Fibroblast of pulmonary artery (primary cell): Measurements from ENCODE around the gene PRDX6.
"Not testable (repeated sequence)": the region's sequence is repeated elsewhere in the genome, so short reads cannot be mapped to it uniquely, and the experiment has no call there.

Source experiments
- DNase-seq: peaks from one replicate; pipeline ENCODE4 v3.0.0-alpha.2; 2010; ENCODE audit warnings: low read depth
- H3K4me3 ChIP-seq: replicated peaks from 2 replicates; pipeline ENCODE4 v1.5.1; 2011; ENCODE audit warnings: low read depth, mild to moderate bottlenecking, control low read depth, low read length, moderate library complexity
- TF ChIP-seq, protein P1 (sequence below): IDR thresholded peaks from 2 replicates; pipeline ENCODE4 v1.5.1; 2011; ENCODE audit warnings: mild to moderate bottlenecking, control low read depth, low read length, inconsistent platforms; ENCODE audit errors: missing control alignments

Gene PRDX6

DNA sequence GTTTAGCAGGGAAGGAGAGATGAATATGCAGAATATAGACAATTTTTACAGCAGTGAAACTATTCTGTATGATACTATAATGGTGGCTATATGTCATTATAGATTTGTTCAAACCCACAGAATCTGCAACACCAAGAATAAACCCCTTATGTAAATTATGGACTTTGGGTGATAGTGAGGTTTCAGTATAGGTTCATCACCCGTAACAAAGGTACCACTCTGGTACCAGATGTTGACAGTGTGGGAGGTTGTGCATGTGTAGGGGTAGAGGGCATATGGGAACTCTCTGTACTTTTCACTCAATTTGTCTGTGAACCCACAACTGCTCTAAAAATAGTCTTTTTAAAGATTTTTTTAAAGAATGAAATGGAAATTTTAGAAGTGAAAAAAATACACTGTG, 29.9 kb upstream of the PRDX6 start:
- DNase-seq = no peak
- H3K4me3 ChIP-seq = no peak overlapping the region
- TF ChIP-seq, protein P1, sequence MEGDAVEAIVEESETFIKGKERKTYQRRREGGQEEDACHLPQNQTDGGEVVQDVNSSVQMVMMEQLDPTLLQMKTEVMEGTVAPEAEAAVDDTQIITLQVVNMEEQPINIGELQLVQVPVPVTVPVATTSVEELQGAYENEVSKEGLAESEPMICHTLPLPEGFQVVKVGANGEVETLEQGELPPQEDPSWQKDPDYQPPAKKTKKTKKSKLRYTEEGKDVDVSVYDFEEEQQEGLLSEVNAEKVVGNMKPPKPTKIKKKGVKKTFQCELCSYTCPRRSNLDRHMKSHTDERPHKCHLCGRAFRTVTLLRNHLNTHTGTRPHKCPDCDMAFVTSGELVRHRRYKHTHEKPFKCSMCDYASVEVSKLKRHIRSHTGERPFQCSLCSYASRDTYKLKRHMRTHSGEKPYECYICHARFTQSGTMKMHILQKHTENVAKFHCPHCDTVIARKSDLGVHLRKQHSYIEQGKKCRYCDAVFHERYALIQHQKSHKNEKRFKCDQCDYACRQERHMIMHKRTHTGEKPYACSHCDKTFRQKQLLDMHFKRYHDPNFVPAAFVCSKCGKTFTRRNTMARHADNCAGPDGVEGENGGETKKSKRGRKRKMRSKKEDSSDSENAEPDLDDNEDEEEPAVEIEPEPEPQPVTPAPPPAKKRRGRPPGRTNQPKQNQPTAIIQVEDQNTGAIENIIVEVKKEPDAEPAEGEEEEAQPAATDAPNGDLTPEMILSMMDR = no peak

DNA sequence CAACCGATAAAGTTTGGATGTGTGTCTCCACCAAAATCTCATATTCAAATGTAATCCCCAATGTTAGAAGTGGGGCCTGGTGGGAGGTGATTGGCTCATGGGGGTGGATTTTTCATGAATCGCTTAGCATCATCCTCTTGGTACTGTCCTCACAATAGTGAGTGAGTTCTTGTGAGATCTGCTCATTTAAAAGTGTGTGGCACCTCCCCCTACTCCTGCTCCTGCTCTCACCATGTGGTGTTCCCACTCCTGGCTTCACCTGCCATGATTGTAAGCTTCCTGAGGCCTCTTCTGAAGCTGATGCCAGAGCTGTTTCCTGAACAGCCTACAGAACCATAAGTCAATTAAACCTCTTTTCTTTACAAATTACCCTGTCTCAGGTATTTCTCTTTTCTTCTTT, 28.2 kb upstream of the PRDX6 start:
- TF ChIP-seq, protein P1 = no peak
- H3K4me3 ChIP-seq = no peak overlapping the region
- DNase-seq = no peak

DNA sequence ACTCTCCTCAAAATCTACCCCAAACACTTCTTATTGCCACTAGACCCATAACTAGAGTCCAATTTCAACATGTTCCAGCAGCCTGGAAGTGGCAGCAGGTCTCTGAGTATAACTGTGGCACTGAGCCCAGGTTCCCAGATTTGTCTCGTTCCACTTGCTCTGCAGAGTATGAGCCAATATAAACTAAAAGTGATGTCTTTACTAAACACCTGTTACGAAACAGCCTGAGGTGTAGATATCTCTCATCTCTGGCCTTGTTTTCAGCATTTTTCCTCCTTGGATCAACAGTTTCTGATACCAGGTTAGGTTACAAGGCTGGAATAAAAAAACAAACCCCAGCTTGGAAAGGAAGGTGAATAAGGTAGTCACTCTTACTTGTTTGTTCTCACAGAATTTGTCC, 25.2 kb upstream of the PRDX6 start:
- no peak overlapping the region for H3K4me3 ChIP-seq
- TF ChIP-seq, protein P1 = no peak
- DNase-seq = peak; percentile 21

DNA sequence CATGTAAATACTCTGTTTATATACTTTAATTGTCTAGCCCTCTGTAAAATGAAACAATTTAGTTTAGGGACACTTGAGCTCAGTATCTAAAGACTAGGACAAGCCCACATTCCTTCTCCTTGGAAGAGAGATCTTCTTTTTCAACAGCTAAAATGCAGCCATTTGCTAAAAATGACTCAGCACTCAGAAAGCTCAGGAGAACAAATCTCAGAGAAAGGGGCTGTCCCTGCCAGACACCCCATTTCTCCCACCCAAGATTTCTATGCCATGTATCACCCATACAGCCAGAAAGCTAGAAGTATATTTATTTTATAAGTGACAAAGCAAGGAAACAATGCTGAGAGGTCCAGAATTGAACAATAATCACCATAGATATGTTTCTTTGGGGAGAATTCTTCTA, 23.2 kb upstream of the PRDX6 start:
- TF ChIP-seq, protein P1 = no peak
- peak; percentile 23 for DNase-seq
- H3K4me3 ChIP-seq = no peak overlapping the region

DNA sequence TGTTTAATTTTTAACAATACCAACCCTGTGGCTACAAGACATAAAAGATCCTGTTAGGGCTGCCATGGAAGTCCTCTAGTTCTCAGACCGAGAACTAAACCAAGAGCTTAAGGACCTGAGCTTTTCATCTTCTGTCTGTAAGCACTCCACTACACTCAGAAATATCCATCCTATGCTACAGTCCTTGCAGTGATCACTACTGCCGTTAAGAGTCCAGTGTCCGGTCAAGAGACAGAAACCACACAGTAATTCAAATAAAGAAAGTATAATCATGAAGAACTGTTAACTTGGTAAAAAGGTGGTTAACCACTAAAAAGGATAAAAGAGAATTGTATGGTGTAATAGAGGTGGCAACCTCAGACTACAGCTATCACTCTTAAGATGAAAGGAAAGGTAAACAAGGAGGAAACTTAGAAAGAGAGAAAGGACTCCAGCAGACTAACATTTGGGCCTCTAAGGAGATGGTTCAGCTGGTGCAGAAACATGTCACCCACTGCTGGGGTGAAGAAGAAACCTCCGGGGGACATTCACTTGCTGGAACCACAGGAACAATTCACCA, 22.1 kb upstream of the PRDX6 start:
- TF ChIP-seq, protein P1 = no peak
- H3K4me3 ChIP-seq = no peak overlapping the region
- DNase-seq = no peak

DNA sequence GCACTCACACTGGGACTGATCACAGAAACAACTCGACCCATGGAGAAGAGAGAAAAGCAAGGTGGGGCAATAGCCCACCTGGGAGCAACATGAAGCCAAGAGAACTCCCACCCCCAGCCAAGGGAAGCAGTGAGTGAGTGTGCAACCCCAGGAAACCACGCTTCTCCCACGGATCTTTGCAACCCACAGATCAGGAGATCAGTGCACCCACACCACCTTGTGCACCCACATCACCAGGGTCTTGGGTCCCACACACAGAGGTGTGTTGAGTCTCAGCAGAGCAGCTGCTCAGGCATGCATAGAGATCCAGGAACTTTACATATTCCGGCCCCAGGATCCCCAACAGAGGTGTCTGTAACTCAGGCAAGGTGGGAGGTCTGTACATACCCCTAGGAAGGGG, 17.2 kb upstream of the PRDX6 start:
- no peak overlapping the region for H3K4me3 ChIP-seq
- no peak for DNase-seq
- TF ChIP-seq, protein P1 = no peak

DNA sequence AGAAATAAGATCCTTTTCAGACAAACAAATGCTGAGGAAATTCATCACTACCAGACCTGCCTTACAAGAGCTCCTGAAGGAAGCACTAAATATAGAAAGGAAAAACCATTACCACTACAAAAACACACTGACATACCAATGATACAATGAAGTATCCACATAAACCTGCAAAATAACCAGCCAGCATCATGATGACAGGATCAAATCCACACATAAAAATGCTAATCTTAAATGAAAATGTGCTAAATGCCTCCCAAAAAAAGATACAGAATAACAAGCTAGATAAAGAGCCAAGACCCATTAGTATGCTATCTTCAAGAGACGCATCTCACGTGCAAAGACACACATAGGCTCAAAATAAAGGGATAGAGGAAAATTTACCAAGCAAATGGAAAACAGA, 14.5 kb upstream of the PRDX6 start:
- DNase-seq, H3K4me3 ChIP-seq: not testable (repeated sequence)

DNA sequence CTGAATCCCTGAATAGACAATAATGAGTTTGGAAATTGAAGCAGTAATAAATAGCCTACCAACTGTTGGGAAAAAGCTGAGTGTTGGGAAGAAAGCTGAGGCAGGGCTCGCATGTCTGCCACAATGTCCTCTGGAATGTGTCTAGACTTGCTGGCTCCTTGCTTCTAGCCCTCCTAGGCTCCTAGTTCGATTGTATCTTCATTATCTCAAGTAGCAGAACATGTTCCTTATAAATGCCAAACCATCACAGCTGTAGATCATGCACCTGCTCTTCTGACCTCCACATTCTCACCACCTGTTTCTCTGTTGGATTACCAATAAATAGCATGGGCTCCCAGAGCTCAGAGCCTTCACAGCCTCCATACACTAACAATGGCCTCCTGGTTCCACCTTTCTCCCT, 12.9 kb upstream of the PRDX6 start:
- H3K4me3 ChIP-seq, DNase-seq: not testable (repeated sequence)
